ENCODE measurements around the gene BIN1.

DNA sequence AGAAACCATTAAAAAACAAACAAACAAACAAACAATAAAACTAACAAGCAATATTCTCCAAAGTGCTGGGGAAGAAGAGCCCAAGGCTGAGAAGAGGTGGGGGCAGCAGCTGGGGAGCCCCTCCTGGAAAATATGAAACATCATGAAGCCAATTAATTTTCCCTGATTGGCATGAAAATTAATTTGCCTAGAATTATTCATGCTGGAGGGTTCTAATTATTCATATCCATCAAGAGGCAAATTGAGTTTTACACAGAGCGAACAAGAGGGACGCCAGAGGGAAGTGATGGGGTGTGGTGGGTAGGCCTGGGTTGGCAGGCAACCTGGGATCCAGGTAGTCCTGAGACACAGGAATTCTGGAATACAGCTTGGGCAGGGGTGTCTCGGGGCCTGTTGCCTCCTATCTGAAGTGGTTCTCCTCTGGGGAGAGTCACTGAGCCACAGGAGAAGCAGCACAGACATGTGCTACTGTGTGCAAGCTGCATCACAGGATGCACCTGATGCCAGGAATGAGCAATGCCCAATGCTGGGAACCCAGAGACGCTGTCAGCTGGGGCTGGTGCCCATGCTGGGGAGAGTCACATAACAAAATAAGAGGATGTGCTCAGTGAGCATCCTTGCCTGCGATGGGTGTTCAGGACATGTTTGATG lies 107.7 kb downstream of the BIN1 start:
- TF ChIP-seq, protein P1, sequence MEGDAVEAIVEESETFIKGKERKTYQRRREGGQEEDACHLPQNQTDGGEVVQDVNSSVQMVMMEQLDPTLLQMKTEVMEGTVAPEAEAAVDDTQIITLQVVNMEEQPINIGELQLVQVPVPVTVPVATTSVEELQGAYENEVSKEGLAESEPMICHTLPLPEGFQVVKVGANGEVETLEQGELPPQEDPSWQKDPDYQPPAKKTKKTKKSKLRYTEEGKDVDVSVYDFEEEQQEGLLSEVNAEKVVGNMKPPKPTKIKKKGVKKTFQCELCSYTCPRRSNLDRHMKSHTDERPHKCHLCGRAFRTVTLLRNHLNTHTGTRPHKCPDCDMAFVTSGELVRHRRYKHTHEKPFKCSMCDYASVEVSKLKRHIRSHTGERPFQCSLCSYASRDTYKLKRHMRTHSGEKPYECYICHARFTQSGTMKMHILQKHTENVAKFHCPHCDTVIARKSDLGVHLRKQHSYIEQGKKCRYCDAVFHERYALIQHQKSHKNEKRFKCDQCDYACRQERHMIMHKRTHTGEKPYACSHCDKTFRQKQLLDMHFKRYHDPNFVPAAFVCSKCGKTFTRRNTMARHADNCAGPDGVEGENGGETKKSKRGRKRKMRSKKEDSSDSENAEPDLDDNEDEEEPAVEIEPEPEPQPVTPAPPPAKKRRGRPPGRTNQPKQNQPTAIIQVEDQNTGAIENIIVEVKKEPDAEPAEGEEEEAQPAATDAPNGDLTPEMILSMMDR (IDR thresholded peaks at IDR 0.05 in 4 of 5, conservative IDR thresholded peaks at IDR 0.05 in 1 of 5) = no peak
- TF ChIP-seq POLR2A (IDR thresholded peaks at IDR 0.05) = no peak

Measured in gastrocnemius medialis (tissue), 4 donors.